Right lobe of liver (tissue), 6 donors: ENCODE results near the gene RIPOR3. TPM values are rescaled to one million over a fixed set of nuclear protein-coding genes. Genes with fewer than 3 reads are reported as not detected.
"Not testable (repeated sequence)": the region's sequence is repeated elsewhere in the genome, so short reads cannot be mapped to it uniquely, and the experiment has no call there.

Source experiments
- ATAC-seq, 4 donors: fragments of 200-7000 bp; cut with Tn5 transposase; one replicate each; pipeline ENCODE4 v1.9.1; 2020; ENCODE audit warnings: mild to moderate bottlenecking in 4 of 4, moderate library complexity in 4 of 4
- DNase-seq, 3 donors: peaks; one replicate each; pipeline ENCODE4 v3.0.0-alpha.2; 2020
- H3K27ac ChIP-seq, 3 donors: fragments of 200-600 bp; one replicate each; pipeline ENCODE4 v1.8.0; 2022
- H3K27me3 ChIP-seq, 2 donors: fragments of 200-600 bp; one replicate each; pipeline ENCODE4 v1.8.0; 2022
- H3K36me3 ChIP-seq, 4 donors: fragments of 200-600 bp; sonication (generic) in 1 of 4; one replicate each; pipeline versions ENCODE4 v1.5.1 to v1.8.0; 2017 to 2022; ENCODE audit warnings: control low read depth in 1 of 4
- H3K4me1 ChIP-seq, 4 donors: fragments of 200-600 bp; sonication (generic) in 1 of 4; one replicate each; pipeline versions ENCODE4 v1.5.1 to v1.8.0; 2017 to 2022; ENCODE audit warnings: control low read depth in 1 of 4
- H3K4me3 ChIP-seq, 3 donors: fragments of 200-600 bp; one replicate each; pipeline ENCODE4 v1.8.0; 2022
- H3K9me3 ChIP-seq, 4 donors: fragments of 200-600 bp; sonication (generic) in 1 of 4; one replicate each; pipeline versions ENCODE4 v1.5.1 to v1.8.0; 2017 to 2022; ENCODE audit warnings: control low read depth in 1 of 4
- POLR2A ChIP-seq: fragments of 450-650 bp; IDR thresholded peaks from one replicate; pipeline ENCODE4 v1.6.1; 2017; ENCODE audit warnings: antibody characterized with exemption, mild to moderate bottlenecking
- WGBS: methylation state at CpG from one replicate; pipeline ENCODE4 v1.1.6; 2018; ENCODE audit warnings: low coverage, low lambda C conversion rate; ENCODE audit not compliant: insufficient coverage; ENCODE audit errors: missing lambda C conversion rate; 5-methylcytosine and 5-hydroxymethylcytosine counted together
- intact Hi-C, 2 donors: fragments of 100-400 bp; cut with DNase I; formaldehyde crosslinking; loops; one replicate each; pipeline versions ENCODE4 v1.11.2 to v1.14.1; 2022
- total RNA-seq, 6 experiments: library from RNA; depleted of rRNA in 2 of 6; stranded (reverse); fragments of >200 nt in 2 of 6; fragmentation: NEBNext Ultra II Directional in 3 of 6; extraction: Animal tissue kit (Norgen Biotek cat#: 25700) in 3 of 6; gene quantifications; one replicate each; pipeline versions ENCODE4 v1.1.0 to v1.2.4, GENCODE V29; 2016 to 2023
- TF ChIP-seq, protein P1 (sequence below), 4 donors: fragments of 200-600 bp in 3 of 4; fragments of 450-650 bp in 1 of 4; IDR thresholded peaks; one replicate each; pipeline versions ENCODE4 v1.5.1 to v1.8.0; 2016 to 2022; ENCODE audit warnings: antibody characterized with exemption in 4 of 4, mild to moderate bottlenecking in 2 of 4
- donor health status: DM: no; HTN: yes; CAD: no.
- donor health status: DM: no; HTN: no; CAD: no.
- donor health status: DM: no; HTN: no; CAD: no.
- donor health status: DM: no; HTN: yes; CAD: no.
- donor health status: DM: no; HTN: yes; CAD: no.

RIPOR3 gene
- total RNA-seq, 6 experiments from 2014 or later: 4.8 to 13.8 (median 8.9) TPM

DNA sequence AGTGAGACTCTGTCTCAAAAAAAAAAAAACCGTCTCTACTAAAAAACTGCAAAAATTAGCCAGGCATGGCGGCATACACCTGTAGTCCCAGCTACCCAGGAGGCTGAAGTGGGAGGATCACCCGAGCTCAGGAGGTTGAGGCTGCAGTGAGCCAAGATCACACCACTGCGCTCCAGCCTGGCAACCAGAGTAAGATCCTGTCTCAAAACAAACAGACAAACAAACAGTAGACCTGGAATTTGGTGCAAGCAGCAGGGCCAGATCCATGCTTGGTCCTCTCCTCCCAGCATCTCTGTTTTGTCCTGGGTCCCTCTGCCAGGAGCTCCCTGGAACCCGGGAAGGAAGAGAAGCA, 11.6 kb downstream of the RIPOR3 start:
- H3K27me3 ChIP-seq: no peaks in the 10 kb centered on the region

DNA sequence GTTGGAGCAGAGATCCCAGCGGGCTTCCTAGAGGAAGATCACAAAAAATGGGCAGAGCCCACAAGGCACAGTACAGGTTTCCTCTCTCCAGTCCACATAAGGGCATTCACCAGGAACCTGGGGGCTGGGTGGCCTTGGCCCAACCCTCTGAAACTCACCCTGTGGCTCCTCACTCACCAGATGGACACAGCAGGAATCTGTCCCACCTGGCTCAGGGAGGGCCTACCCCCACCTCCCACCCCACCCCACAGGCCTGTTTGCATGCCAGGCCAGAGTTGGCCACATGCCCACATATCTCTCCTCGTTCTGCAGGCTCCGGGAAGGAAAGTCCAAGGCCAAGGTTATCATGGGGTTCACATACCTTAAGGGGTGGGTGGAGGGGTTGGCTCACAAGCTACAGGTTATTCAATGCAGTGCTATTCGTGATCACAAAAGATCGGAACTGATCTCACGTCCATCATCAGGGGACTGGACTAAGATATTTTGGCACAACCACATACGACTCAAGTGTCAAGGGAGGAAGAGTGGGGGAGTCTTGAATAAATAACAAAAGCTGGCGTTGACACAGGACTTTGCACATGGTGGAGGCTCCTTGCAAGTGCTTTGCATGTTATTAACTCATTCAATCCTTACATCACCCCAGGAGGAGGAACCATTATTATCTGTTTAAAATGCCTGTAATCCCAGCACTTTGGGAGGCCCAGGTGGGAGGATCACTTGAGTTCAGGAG, 13.0 kb downstream of the RIPOR3 start:
- H3K4me1 ChIP-seq: peaks cover 0 to 29% (median 11%) of the 10 kb centered on the region in 4 donors
- peak overlapping the region in 1 of 3 donors; percentile 16 for H3K27ac ChIP-seq
- intact Hi-C loops: no loop called here
- H3K36me3 ChIP-seq: no peaks in the 10 kb centered on the region
- 21% methylated on average over 6 of the region's 8 CpGs for WGBS
- TF ChIP-seq, protein P1, sequence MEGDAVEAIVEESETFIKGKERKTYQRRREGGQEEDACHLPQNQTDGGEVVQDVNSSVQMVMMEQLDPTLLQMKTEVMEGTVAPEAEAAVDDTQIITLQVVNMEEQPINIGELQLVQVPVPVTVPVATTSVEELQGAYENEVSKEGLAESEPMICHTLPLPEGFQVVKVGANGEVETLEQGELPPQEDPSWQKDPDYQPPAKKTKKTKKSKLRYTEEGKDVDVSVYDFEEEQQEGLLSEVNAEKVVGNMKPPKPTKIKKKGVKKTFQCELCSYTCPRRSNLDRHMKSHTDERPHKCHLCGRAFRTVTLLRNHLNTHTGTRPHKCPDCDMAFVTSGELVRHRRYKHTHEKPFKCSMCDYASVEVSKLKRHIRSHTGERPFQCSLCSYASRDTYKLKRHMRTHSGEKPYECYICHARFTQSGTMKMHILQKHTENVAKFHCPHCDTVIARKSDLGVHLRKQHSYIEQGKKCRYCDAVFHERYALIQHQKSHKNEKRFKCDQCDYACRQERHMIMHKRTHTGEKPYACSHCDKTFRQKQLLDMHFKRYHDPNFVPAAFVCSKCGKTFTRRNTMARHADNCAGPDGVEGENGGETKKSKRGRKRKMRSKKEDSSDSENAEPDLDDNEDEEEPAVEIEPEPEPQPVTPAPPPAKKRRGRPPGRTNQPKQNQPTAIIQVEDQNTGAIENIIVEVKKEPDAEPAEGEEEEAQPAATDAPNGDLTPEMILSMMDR (IDR thresholded peaks at IDR 0.05): no peak
- TF ChIP-seq POLR2A: no peak
- DNase-seq (peak in 1 of 3 donors; percentile 31), ATAC-seq (peak in 2 of 4 donors; percentile 1 to 2)
- H3K4me3 ChIP-seq: no peak overlapping the region
- no peaks in the 10 kb centered on the region for H3K9me3 ChIP-seq
- no peaks in the 10 kb centered on the region for H3K27me3 ChIP-seq

More for the DNA sequence above, 11.6 kb downstream of the RIPOR3 start:
- Histone ChIP-seq H3K27ac (peak overlapping the region; percentile 76 to 94 (median 88)), H3K9me3 (no peaks in the 10 kb centered on the region), H3K36me3 (no peaks in the 10 kb centered on the region), H3K4me1 (peaks cover 0 to 29% (median 11%) of the 10 kb centered on the region in 4 donors), H3K4me3 (peak overlapping the region in 1 of 3 donors; percentile 29)
- 33% methylated on average over 1 of the region's 5 CpGs for WGBS
- TF ChIP-seq, protein P1 (IDR thresholded peaks at IDR 0.05): no peak
- TF ChIP-seq POLR2A: no peak
- intact Hi-C loops: no loop called here
- peak; percentile 52 to 80 (median 68) for ATAC-seq
- DNase-seq: peak in 2 of 3 donors; percentile 29 to 70

DNA sequence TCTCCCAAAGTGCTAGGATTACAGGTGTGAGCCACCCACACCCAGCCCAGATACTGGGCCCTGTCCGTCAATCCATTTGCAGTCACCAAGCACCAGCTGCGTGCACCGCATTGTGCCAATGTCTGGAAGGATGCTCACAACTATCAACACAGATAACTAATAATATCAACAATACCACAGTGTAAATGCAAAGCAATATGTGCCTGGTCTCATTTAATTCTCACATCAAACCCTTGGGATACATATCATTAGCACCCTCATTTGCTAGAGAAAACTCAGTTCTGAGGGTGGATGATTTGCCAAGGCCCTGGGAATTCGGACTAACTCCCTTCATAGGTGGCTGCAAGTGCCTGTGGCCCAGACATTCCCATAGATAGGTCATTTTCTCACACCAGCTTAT, 14.5 kb downstream of the RIPOR3 start:
- Histone ChIP-seq H3K9me3 (no peaks in the 10 kb centered on the region), H3K27ac (peak overlapping the region in 1 of 3 donors; percentile 24), H3K4me1 (peaks cover 0 to 29% (median 11%) of the 10 kb centered on the region in 4 donors), H3K27me3 (no peaks in the 10 kb centered on the region), H3K4me3 (no peak overlapping the region), H3K36me3 (no peaks in the 10 kb centered on the region)
- DNase-seq: no peak
- WGBS: 100% methylated on average over 1 of the region's 4 CpGs
- ATAC-seq: no peak
- no peak for TF ChIP-seq POLR2A
- TF ChIP-seq, protein P1 (IDR thresholded peaks at IDR 0.05): no peak
- intact Hi-C loops: no loop called here

DNA sequence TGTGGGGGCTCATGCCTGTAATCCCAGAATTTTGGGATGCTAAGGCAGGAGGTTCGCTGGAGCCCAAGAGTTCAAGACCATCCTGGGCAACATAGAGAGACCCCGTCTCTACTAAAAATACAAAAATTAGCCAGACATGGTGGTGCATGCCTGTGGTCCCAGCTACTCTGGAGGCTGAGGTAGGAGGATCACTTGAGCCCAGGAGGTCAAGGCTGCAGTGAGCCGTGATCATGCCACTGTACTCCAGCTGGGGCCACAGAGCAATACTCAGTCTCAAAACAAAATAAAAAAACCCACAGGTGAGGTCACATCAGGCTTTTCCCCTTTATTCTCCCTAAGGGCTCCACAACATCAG, 15.0 kb downstream of the RIPOR3 start:
- H3K4me3 ChIP-seq, ATAC-seq, H3K27me3 ChIP-seq, H3K9me3 ChIP-seq, H3K36me3 ChIP-seq, intact Hi-C loops, DNase-seq: not testable (repeated sequence)
- peak overlapping the region in 1 of 3 donors; percentile 24 for H3K27ac ChIP-seq
- WGBS: 76% methylated on average over 3 of the region's 3 CpGs
- peaks cover 0 to 29% (median 11%) of the 10 kb centered on the region in 4 donors for H3K4me1 ChIP-seq

DNA sequence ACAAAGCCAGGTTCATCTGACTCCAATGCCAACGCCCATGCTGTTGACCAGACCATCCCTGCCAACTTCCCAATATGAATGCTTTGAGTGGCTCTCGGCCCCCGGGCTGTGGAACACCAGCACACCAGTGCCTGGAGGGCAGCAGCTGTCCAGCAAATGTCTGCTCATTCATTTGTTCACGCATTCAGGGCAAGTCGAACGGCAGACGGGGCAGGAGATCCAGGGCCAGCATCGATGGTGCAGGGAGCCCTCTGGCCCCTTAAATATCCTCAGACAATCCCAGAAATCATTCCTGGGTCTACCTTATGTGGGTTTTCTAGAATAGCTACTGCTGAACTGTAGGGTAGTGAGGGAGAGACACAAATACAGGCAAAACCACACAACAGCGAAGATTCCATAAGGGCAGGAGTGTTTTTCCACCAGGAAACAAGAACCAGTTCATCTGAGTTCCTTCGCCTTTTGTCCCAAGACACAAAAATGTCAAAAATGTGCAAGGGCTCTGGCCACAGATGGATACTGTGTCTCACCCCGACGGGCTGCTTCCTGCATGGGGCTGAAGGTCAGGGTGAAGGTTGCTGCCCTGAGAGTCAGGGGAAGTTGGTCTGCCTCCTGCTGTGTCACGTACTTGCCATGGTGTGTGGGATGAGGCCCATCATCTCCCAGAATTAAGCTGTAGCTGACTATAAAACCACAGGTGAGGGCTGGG, 15.5 kb downstream of the RIPOR3 start:
- TF ChIP-seq POLR2A: no peak
- TF ChIP-seq, protein P1 (IDR thresholded peaks at IDR 0.05): no peak
- peaks cover 0 to 24% (median 10%) of the 10 kb centered on the region in 4 donors for H3K4me1 ChIP-seq
- H3K27ac ChIP-seq: peak overlapping the region; percentile 29 to 58 (median 47)
- 83% methylated on average over 3 of the region's 13 CpGs for WGBS
- no peaks in the 10 kb centered on the region for H3K9me3 ChIP-seq
- H3K36me3 ChIP-seq: no peaks in the 10 kb centered on the region
- peak in 2 of 3 donors; percentile 44 to 58 for DNase-seq
- H3K4me3 ChIP-seq: no peak overlapping the region
- intact Hi-C loops: no loop called here
- peak; percentile 22 to 69 (median 44) for ATAC-seq
- H3K27me3 ChIP-seq: no peaks in the 10 kb centered on the region
